Mammary epithelial cell (primary cell): Measurements from ENCODE around the gene PROK2.

ENCODE experiments used
- CTCF ChIP-seq, 2 donors: IDR thresholded peaks in 1 of 2; conservative IDR thresholded peaks in 1 of 2; 2 replicates each; pipeline ENCODE4 v1.5.1; 2011 to 2012; ENCODE audit warnings: inconsistent platforms in 2 of 2, low read length in 2 of 2, mild to moderate bottlenecking in 2 of 2, control low read depth in 1 of 2, low read depth in 1 of 2; ENCODE audit not compliant: insufficient read depth in 1 of 2; ENCODE audit errors: extremely low read depth in 1 of 2
- EZH2 ChIP-seq: IDR thresholded peaks from 2 replicates; pipeline ENCODE4 v1.6.1; 2012; ENCODE audit warnings: low read length, inconsistent platforms, borderline replicate concordance

GRCh38 chr3:71831599-71831998 is 46.7 kb upstream of the PROK2 start:
- TF ChIP-seq EZH2 = no peak
- TF ChIP-seq CTCF (conservative IDR thresholded peaks at IDR 0.05 in 1 of 2, IDR thresholded peaks at IDR 0.05 in 1 of 2; ENCODE audit: extremely low read depth in 1 of 2, insufficient read depth in 1 of 2, low read depth in 1 of 2, low read length in 2 of 2) = no peak
